Vagina (tissue), 2 donors: ENCODE measurements around the gene SRSF2.

Experiments
- POLR2A ChIP-seq, 2 donors: fragments of 450-650 bp; IDR thresholded peaks; one replicate each; pipeline ENCODE4 v1.6.1; 2017; ENCODE audit warnings: antibody characterized with exemption in 2 of 2, mild to moderate bottlenecking in 2 of 2, moderate library complexity in 2 of 2
- POLR2AphosphoS5 ChIP-seq, 2 donors: sonication (generic); formaldehyde crosslinking; IDR thresholded peaks; one replicate each; pipeline ENCODE4 v1.9.0; 2017; ENCODE audit warnings: antibody characterized with exemption in 2 of 2, mild to moderate bottlenecking in 2 of 2, low read depth in 1 of 2; ENCODE audit not compliant: insufficient read depth in 1 of 2

GRCh38 chr17:76748657-76749056 lies 11.5 kb upstream of the SRSF2 start:
- TF ChIP-seq POLR2A (IDR thresholded peaks at IDR 0.05) (no peak), POLR2AphosphoS5 (IDR thresholded peaks at IDR 0.05; ENCODE audit: insufficient read depth in 1 of 2, low read depth in 1 of 2) (no peak)
